ENCODE results near the gene RAE1. TPM values are rescaled to one million over a fixed set of nuclear protein-coding genes. Genes with fewer than 3 reads are reported as not detected.
A peak's percentile ranks its signal among the peaks of the same experiment; 100 is the strongest.

Gene RAE1
- total and polyA plus RNA-seq, 8 donors, result 16.4 to 55.5 (median 49.5) TPM

- peaks cover 0 to 100% of the 10 kb centered on the region in 2 donors for H3K36me3 ChIP-seq
- no peaks in the 10 kb centered on the region for H3K9me3 ChIP-seq
- peaks cover 0 to 27% of the 10 kb centered on the region in 2 donors for H3K4me1 ChIP-seq
- no peaks in the 10 kb centered on the region for H3K27me3 ChIP-seq
- DNase-seq (no peak), ATAC-seq (no peak)
- no peak for TF ChIP-seq CTCF (IDR thresholded peaks at IDR 0.05)
- H3K4me3 ChIP-seq, result no peak overlapping the region
- H3K27ac ChIP-seq, result no peak overlapping the region
- intact Hi-C loops (cut with DNase I), result no loop called here
Measured at GRCh38 chr20:57371363-57371762, 20.3 kb downstream of the RAE1 start.

GRCh38 chr20:57372157-57372556 lies 21.1 kb downstream of the RAE1 start:
- intact Hi-C loops (cut with DNase I), result no loop called here
- peaks cover 0 to 100% of the 10 kb centered on the region in 2 donors for H3K36me3 ChIP-seq
- no peaks in the 10 kb centered on the region for H3K9me3 ChIP-seq
- no peak for TF ChIP-seq CTCF (IDR thresholded peaks at IDR 0.05)
- H3K27me3 ChIP-seq, result no peaks in the 10 kb centered on the region
- H3K4me3 ChIP-seq, result no peak overlapping the region
- H3K4me1 ChIP-seq, result peaks cover 0 to 28% of the 10 kb centered on the region in 2 donors
- no peak for ATAC-seq
- H3K27ac ChIP-seq, result no peak overlapping the region
- DNase-seq, result peak in 1 of 4 donors; percentile 38

GRCh38 chr20:57372581-57373350 lies 21.7 kb downstream of the RAE1 start:
- DNase-seq (peak in 1 of 4 donors; percentile 60), ATAC-seq (no peak)
- peaks cover 0 to 100% of the 10 kb centered on the region in 2 donors for H3K36me3 ChIP-seq
- H3K9me3 ChIP-seq, result no peaks in the 10 kb centered on the region
- H3K4me1 ChIP-seq, result peaks cover 0 to 28% of the 10 kb centered on the region in 2 donors
- intact Hi-C loops (cut with DNase I), result no loop called here
- TF ChIP-seq CTCF (IDR thresholded peaks at IDR 0.05), result no peak
- H3K27me3 ChIP-seq, result no peaks in the 10 kb centered on the region
- no peak overlapping the region for H3K4me3 ChIP-seq
- H3K27ac ChIP-seq, result no peak overlapping the region

GRCh38 chr20:57374343-57374930 lies 23.4 kb downstream of the RAE1 start:
- no peak for TF ChIP-seq CTCF (IDR thresholded peaks at IDR 0.05)
- no peaks in the 10 kb centered on the region for H3K9me3 ChIP-seq
- H3K27me3 ChIP-seq, result no peaks in the 10 kb centered on the region
- H3K4me1 ChIP-seq, result peaks cover 0 to 28% of the 10 kb centered on the region in 2 donors
- ATAC-seq (no peak), DNase-seq (no peak)
- H3K4me3 ChIP-seq, result no peak overlapping the region
- peak overlapping the region in 1 of 2 donors; percentile 87 for H3K27ac ChIP-seq
- H3K36me3 ChIP-seq, result peaks cover 0 to 100% of the 10 kb centered on the region in 2 donors
- intact Hi-C loops (cut with DNase I), result no loop called here

- DNase-seq (peak in 2 of 4 donors; percentile 80 to 86), ATAC-seq (peak; percentile 84)
- intact Hi-C loops (cut with DNase I), result no loop called here
- peak overlapping the region; percentile 19 to 87 for H3K27ac ChIP-seq
- no peaks in the 10 kb centered on the region for H3K27me3 ChIP-seq
- peaks cover 0 to 95% of the 10 kb centered on the region in 2 donors for H3K36me3 ChIP-seq
- H3K9me3 ChIP-seq, result no peaks in the 10 kb centered on the region
- H3K4me3 ChIP-seq, result peak overlapping the region in 1 of 2 donors; percentile 37
- H3K4me1 ChIP-seq, result peaks cover 0 to 28% of the 10 kb centered on the region in 2 donors
- no peak for TF ChIP-seq CTCF (IDR thresholded peaks at IDR 0.05)
Measured at GRCh38 chr20:57374931-57375651, 24.0 kb downstream of the RAE1 start.

All from left lung (tissue), 10 donors.